CD14-positive monocyte (primary cell): ENCODE data around the gene WFDC5. TPM values are rescaled to one million over a fixed set of nuclear protein-coding genes. Genes with fewer than 3 reads are reported as not detected.

ENCODE experiments used
- DNase-seq, 3 donors: peaks; one replicate each; pipeline ENCODE4 v3.0.0-alpha.2; 2011 to 2022
- H2AFZ ChIP-seq: 2 replicates; pipeline ENCODE4 v1.6.0; 2012; ENCODE audit warnings: mild to moderate bottlenecking, low read depth, low read length, inconsistent platforms; ENCODE audit not compliant: insufficient read depth, poor library complexity, severe bottlenecking
- H3K27ac ChIP-seq, 2 donors: 1 replicate in 1 of 2; 2 replicates in 1 of 2; pipeline ENCODE4 v1.5.1; 2012 to 2013; ENCODE audit warnings: low read length in 2 of 2, control low read depth in 1 of 2, inconsistent platforms in 1 of 2, low read depth in 1 of 2, mild to moderate bottlenecking in 1 of 2
- H3K27me3 ChIP-seq, 2 donors: one replicate each; pipeline versions ENCODE4 v1.6.0 to v1.6.1; 2011 to 2013; ENCODE audit warnings: low read length in 2 of 2; ENCODE audit not compliant: control insufficient read depth in 2 of 2, insufficient read depth in 2 of 2
- H3K36me3 ChIP-seq, 2 donors: replicated peaks in 1 of 2; 1 replicate in 1 of 2; 2 replicates in 1 of 2; pipeline versions ENCODE4 v1.5.1 to v1.6.1; 2012 to 2013; ENCODE audit warnings: low read length in 2 of 2, control low read depth in 1 of 2, inconsistent platforms in 1 of 2, mild to moderate bottlenecking in 1 of 2; ENCODE audit not compliant: insufficient read depth in 2 of 2, control insufficient read depth in 1 of 2
- H3K4me1 ChIP-seq, 2 donors: 1 replicate in 1 of 2; 2 replicates in 1 of 2; pipeline versions ENCODE4 v1.5.1 to v1.6.1; 2012 to 2013; ENCODE audit warnings: low read length in 2 of 2, control low read depth in 1 of 2, inconsistent platforms in 1 of 2, mild to moderate bottlenecking in 1 of 2, moderate library complexity in 1 of 2; ENCODE audit not compliant: insufficient read depth in 2 of 2, control insufficient read depth in 1 of 2
- H3K4me2 ChIP-seq: replicated peaks from 2 replicates; pipeline ENCODE3; 2012; ENCODE audit warnings: low read length, moderate library complexity, mild to moderate bottlenecking; ENCODE audit not compliant: poor library complexity, severe bottlenecking; ENCODE audit errors: extremely low read depth
- H3K4me3 ChIP-seq, 3 experiments: fragments of 200-600 bp in 1 of 3; sonication (generic) in 1 of 3; replicated peaks in 1 of 3; 1 replicate in 2 of 3; 2 replicates in 1 of 3; pipeline ENCODE4 v1.5.1; 2011 to 2013; ENCODE audit warnings: low read length in 3 of 3, mild to moderate bottlenecking in 3 of 3, control low read depth in 2 of 3, low read depth in 2 of 3, inconsistent platforms in 1 of 3, moderate library complexity in 1 of 3
- H3K79me2 ChIP-seq: 2 replicates; pipeline ENCODE4 v1.6.0; 2012; ENCODE audit warnings: mild to moderate bottlenecking, control low read depth, inconsistent platforms, low read length, moderate library complexity; ENCODE audit not compliant: insufficient read depth
- H3K9ac ChIP-seq: 2 replicates; pipeline ENCODE4 v1.6.0; 2017; ENCODE audit warnings: low read length, mild to moderate bottlenecking; ENCODE audit not compliant: insufficient read depth, poor library complexity, severe bottlenecking
- H3K9me3 ChIP-seq, 2 donors: replicated peaks in 1 of 2; 1 replicate in 1 of 2; 2 replicates in 1 of 2; pipeline versions ENCODE4 v1.5.1 to v1.6.1; 2012 to 2013; ENCODE audit warnings: low read length in 2 of 2, control low read depth in 1 of 2; ENCODE audit not compliant: control insufficient read depth in 1 of 2, insufficient read depth in 1 of 2
- H4K20me1 ChIP-seq: 2 replicates; pipeline ENCODE4 v1.6.0; 2012; ENCODE audit warnings: mild to moderate bottlenecking, low read length, control low read depth, moderate library complexity; ENCODE audit not compliant: insufficient read depth
- H3K27ac Mint-ChIP-seq, 7 donors: one replicate each; pipeline ENCODE4 v1.8.0; 2020; ENCODE audit warnings: mild to moderate bottlenecking in 7 of 7, mixed read lengths in 7 of 7, moderate library complexity in 6 of 7, inconsistent platforms in 2 of 7
- H3K27me3 Mint-ChIP-seq, 3 donors: one replicate each; pipeline ENCODE4 v1.8.0; 2021 to 2022; ENCODE audit warnings: low read depth in 3 of 3, mild to moderate bottlenecking in 3 of 3, mixed read lengths in 3 of 3, moderate library complexity in 3 of 3, inconsistent platforms in 1 of 3
- H3K36me3 Mint-ChIP-seq, 2 donors: one replicate each; pipeline ENCODE4 v1.8.0; 2020; ENCODE audit warnings: mixed read lengths in 2 of 2, inconsistent platforms in 1 of 2, mild to moderate bottlenecking in 1 of 2
- H3K4me1 Mint-ChIP-seq: one replicate; pipeline ENCODE4 v1.8.0; 2020; ENCODE audit warnings: mild to moderate bottlenecking, mixed read lengths
- H3K4me3 Mint-ChIP-seq, 2 donors: one replicate each; pipeline ENCODE4 v1.8.0; 2020; ENCODE audit warnings: mild to moderate bottlenecking in 2 of 2, mixed read lengths in 2 of 2, moderate library complexity in 1 of 2
- H3K9me3 Mint-ChIP-seq, 7 donors: one replicate each; pipeline ENCODE4 v1.8.0; 2020 to 2022; ENCODE audit warnings: mixed read lengths in 7 of 7, mild to moderate bottlenecking in 6 of 7, moderate library complexity in 6 of 7, inconsistent platforms in 2 of 7
- CTCF ChIP-seq: fragments of 200-600 bp; IDR thresholded peaks from one replicate; pipeline ENCODE4 v1.8.0; 2022; ENCODE audit warnings: antibody characterized with exemption, mild to moderate bottlenecking
- WGBS: methylation state at CpG from one replicate; pipeline ENCODE4 v1.1.5; 2013; ENCODE audit warnings: missing lambda C conversion rate; ENCODE audit not compliant: insufficient coverage; 5-methylcytosine and 5-hydroxymethylcytosine counted together
- intact Hi-C, 2 donors: fragments of 100-400 bp; cut with micrococcal nuclease; formaldehyde crosslinking; loops; one replicate each; pipeline versions ENCODE4 v1.15.0 to v1.15.1; 2023
- polyA minus RNA-seq: library from RNA; depleted of rRNA, polyadenylated mRNA; stranded (reverse); fragments of >200 nt; gene quantifications from 2 replicates; pipeline ENCODE4 v1.2.3, GENCODE V29; 2012
- polyA plus RNA-seq, 3 donors: library from polyadenylated mRNA; depleted of rRNA in 1 of 3; unstranded in 2 of 3; stranded (reverse) in 1 of 3; fragments of 300-500 nt in 2 of 3; fragments of >200 nt in 1 of 3; fragmentation: Illumina TruSeq in 2 of 3; gene quantifications; 1 replicate in 2 of 3; 2 replicates in 1 of 3; pipeline ENCODE4 v1.2.3, GENCODE V29; 2012 to 2021
- total RNA-seq, 12 experiments: library from RNA in 1 of 12; stranded (reverse) in 1 of 12; fragments of 120-200 nt in 1 of 12; gene quantifications; one replicate each; pipeline ENCODE4 v1.2.4 and lab custom pipeline; 2013 to 2026; ENCODE audit warnings: mixed read lengths in 6 of 12, inconsistent platforms in 1 of 12

WFDC5 gene
- not detected for total RNA-seq (2013)
- not detected for polyA plus RNA-seq
- polyA minus RNA-seq = not detected in 2 replicates
- total RNA-seq (lab: John Stamatoyannopoulos, UW) = 0 to 0.23 (median 0) reads per million in 11 experiments

DNA sequence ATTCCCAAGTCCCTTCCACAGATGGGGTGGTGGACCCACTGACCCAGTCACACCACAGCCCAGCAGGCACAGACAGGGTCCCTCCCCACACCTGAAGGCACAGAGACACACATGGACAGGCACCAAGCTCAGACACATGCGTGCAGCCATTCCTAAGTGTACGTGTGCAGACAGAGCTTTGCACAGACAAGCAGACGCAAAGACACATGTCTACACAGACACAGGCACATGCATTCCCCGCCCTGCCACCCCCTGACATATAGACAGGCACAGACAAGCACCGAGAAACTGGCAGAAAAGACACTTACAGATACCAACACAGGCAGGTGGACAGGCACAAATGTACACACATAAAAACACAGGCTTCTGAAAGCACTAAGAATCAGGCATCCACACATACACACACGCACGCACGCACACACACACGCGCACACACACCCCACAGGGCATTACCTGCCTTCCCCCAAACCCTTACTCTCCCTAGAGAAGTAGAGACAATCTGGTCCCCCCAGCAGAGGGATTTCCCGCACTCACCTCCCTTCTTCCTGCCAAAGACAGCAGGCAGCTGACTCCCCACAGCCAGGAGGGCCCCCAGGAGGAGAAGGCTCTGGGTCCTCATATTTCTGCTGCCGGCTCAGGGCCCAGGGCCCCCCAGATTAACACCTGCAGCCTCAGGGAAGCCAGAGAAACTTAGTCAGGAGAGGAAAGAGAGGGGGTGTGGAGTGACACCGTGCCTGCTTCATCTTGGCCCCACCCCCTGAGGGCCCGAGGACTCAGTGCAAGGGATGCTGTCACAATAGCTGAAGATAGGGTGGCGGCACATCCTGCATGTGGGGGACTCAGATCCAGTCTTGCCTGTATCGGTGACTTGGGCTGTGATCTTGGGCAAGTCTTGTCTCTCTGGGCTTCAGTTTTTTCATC lies at the start of gene WFDC5:
Gene WFDC5 (minus strand): TSS at position 710 of the 921 bp plus-strand sequence. CDS start 91 bp downstream, at position 619.
- Histone ChIP-seq H4K20me1 (no peaks in the 10 kb centered on the region), H3K79me2 (no peaks in the 10 kb centered on the region), H3K9ac (no peak within 1 kb of the TSS), H3K27me3 (no peaks in the 10 kb centered on the region), H3K4me3 (no peak within 1 kb of the TSS), H3K9me3 (no peaks in the 10 kb centered on the region), H3K4me2 (no peak within 1 kb of the TSS), H3K27ac (no peak within 1 kb of the TSS), H3K36me3 (no peaks in the 10 kb centered on the region), H2AFZ (peak within 1 kb of the TSS; percentile 42), H3K4me1 (no peaks in the 10 kb centered on the region)
- Mint-ChIP-seq H3K9me3 (no peaks in the 10 kb centered on the region), H3K27me3 (peaks cover 11 to 27% (median 16%) of the 10 kb centered on the region in 3 donors), H3K36me3 (no peaks in the 10 kb centered on the region), H3K4me3 (no peak within 1 kb of the TSS), H3K4me1 (no peaks in the 10 kb centered on the region), H3K27ac (no peak within 1 kb of the TSS)
- intact Hi-C loops = no loop called here
- no peak for TF ChIP-seq CTCF
- 68% methylated on average over 13 of the region's 16 CpGs for WGBS
- no peak for DNase-seq

- peaks cover 21 to 59% (median 36%) of the 10 kb centered on the region in 7 donors for H3K9me3 Mint-ChIP-seq
- intact Hi-C loops = no loop called here
These were observed 48.3 kb upstream of the WFDC5 start for GRCh38 chr20:45163083-45163803.

More at GRCh38 chr20:45163083-45163803, 48.3 kb upstream of the WFDC5 start:
- Histone ChIP-seq H3K79me2 (no peaks in the 10 kb centered on the region), H3K4me2 (no peak overlapping the region), H3K4me1 (no peaks in the 10 kb centered on the region), H3K9ac (no peak overlapping the region), H4K20me1 (no peaks in the 10 kb centered on the region), H3K9me3 (peaks cover 7 to 17% of the 10 kb centered on the region in 2 donors), H3K27me3 (peaks cover 2 to 6% of the 10 kb centered on the region in 2 donors), H2AFZ (no peak overlapping the region), H3K4me3 (no peak overlapping the region), H3K36me3 (no peaks in the 10 kb centered on the region), H3K27ac (no peak overlapping the region)
- 92% methylated on average over 1 of the region's 1 CpG for WGBS
- Mint-ChIP-seq H3K27me3 (peaks cover 17 to 34% (median 19%) of the 10 kb centered on the region in 3 donors), H3K36me3 (no peaks in the 10 kb centered on the region), H3K27ac (no peak overlapping the region), H3K4me3 (no peak overlapping the region), H3K4me1 (no peaks in the 10 kb centered on the region)
- no peak for DNase-seq
- no peak for TF ChIP-seq CTCF
